RPMI8226 (cell line): Measurements from ENCODE around the gene CPXM1.
A peak's percentile ranks its signal among the peaks of the same experiment; 100 is the strongest.
"Not testable (repeated sequence)": the region's sequence is repeated elsewhere in the genome, so short reads cannot be mapped to it uniquely, and the experiment has no call there.

Source experiments
- DNase-seq: peaks from one replicate; pipeline ENCODE4 v3.0.0-alpha.2; 2015

The CPXM1 gene

GRCh38 chr20:2800521-2801285, at the start of gene CPXM1:
TSS of gene CPXM1 (minus strand) at chr20:2800627. CDS start at chr20:2800572, 55 bp downstream.
- peak; percentile 56 for DNase-seq

GRCh38 chr20:2849529-2849928, 49.1 kb upstream of the CPXM1 start:
- DNase-seq = no peak

GRCh38 chr20:2847802-2848201, 47.4 kb upstream of the CPXM1 start:
- no peak for DNase-seq

- no peak for DNase-seq
Observed at GRCh38 chr20:2846698-2847097, 46.3 kb upstream of the CPXM1 start.

GRCh38 chr20:2845607-2846006, 45.2 kb upstream of the CPXM1 start:
- no peak for DNase-seq

GRCh38 chr20:2840967-2841531, 40.6 kb upstream of the CPXM1 start:
- DNase-seq = peak; percentile 44

GRCh38 chr20:2840138-2840966, 39.9 kb upstream of the CPXM1 start, which contains the start of the genes PCED1A and VPS16:
TSS of gene PCED1A (minus strand) at chr20:2840655. CDS start at chr20:2839912, 743 bp downstream.
TSS of gene VPS16 (plus strand) at chr20:2840745. CDS start at chr20:2840775, 30 bp downstream.
- DNase-seq = peak; percentile 92

GRCh38 chr20:2839732-2840137, 39.3 kb upstream of the CPXM1 start:
- DNase-seq = no peak

- DNase-seq = no peak
Observed at GRCh38 chr20:2838847-2839671, 38.6 kb upstream of the CPXM1 start.

- DNase-seq = no peak
Observed at GRCh38 chr20:2838170-2838797, 37.9 kb upstream of the CPXM1 start.

GRCh38 chr20:2837221-2837960, 37.0 kb upstream of the CPXM1 start:
- no peak for DNase-seq

- no peak for DNase-seq
Observed at GRCh38 chr20:2836035-2836434, 35.6 kb upstream of the CPXM1 start.

GRCh38 chr20:2835331-2835796, 34.9 kb upstream of the CPXM1 start:
- no peak for DNase-seq

GRCh38 chr20:2834401-2835110, 34.1 kb upstream of the CPXM1 start:
- DNase-seq = no peak

GRCh38 chr20:2833761-2834160, 33.3 kb upstream of the CPXM1 start:
- DNase-seq = no peak

GRCh38 chr20:2831206-2831605, 30.8 kb upstream of the CPXM1 start:
- DNase-seq = not testable (repeated sequence)

GRCh38 chr20:2829376-2829775, 28.9 kb upstream of the CPXM1 start:
- DNase-seq = no peak

GRCh38 chr20:2826655-2827054, 26.2 kb upstream of the CPXM1 start:
- DNase-seq = no peak

GRCh38 chr20:2825761-2826160, 25.3 kb upstream of the CPXM1 start:
- DNase-seq = no peak

- peak; percentile 62 for DNase-seq
Observed at GRCh38 chr20:2822073-2822472, 21.6 kb upstream of the CPXM1 start.
